ENCODE data around the gene LRP2BP. TPM values are rescaled to one million over a fixed set of nuclear protein-coding genes. Genes with fewer than 3 reads are reported as not detected.
A peak's percentile ranks its signal among the peaks of the same experiment; 100 is the strongest.

Gene LRP2BP
- total and polyA plus RNA-seq, 2 of the 13 experiments (the other 11 are each of a cell fraction or from before 2014, with no cell fraction given) = 0.22 to 0.29 TPM

GRCh38 chr4:185381288-185382196, 14.2 kb downstream of the LRP2BP start:
- BruUV-seq (replicated peaks) = no TSS peak
- no peak overlapping the region for H3K27ac ChIP-seq (ENCODE audit: extremely low read length, insufficient read depth, low read length)
- H3K4me3 ChIP-seq (replicated peaks in 1 of 3; ENCODE audit: insufficient read depth in 1 of 3, low read depth in 2 of 3, low read length in 3 of 3) = no peak overlapping the region
- WGBS (ENCODE audit: low lambda C conversion rate) = 41% methylated on average over 4 of the region's 4 CpGs
- ChIA-PET POLR2A (no interaction called here), CTCF (ENCODE audit: low intra/inter-chr PET ratio, low total read pairs) (no interaction called here)
- ATAC-seq (no peak), DNase-seq (ENCODE audit: low spot score) (peak; percentile 6), FAIRE-seq (no peak)
- TF ChIP-seq ZBTB33 (CRISPR knock-in tag; IDR thresholded peaks at IDR 0.05) (peak; percentile 38; the same call in 1 of the 2 replicates), ARHGAP35 (CRISPR knock-in tag; IDR thresholded peaks at IDR 0.05; ENCODE audit: borderline replicate concordance) (no peak), HOXA7 (CRISPR knock-in tag; IDR thresholded peaks at IDR 0.05) (no peak)
- H3K36me3 ChIP-seq (replicated peaks in 1 of 2; ENCODE audit: control insufficient read depth in 1 of 2, insufficient read depth in 2 of 2, low read length in 2 of 2) = 0 out of 5 replicates have a peak, but pooled peaks cover 0 to 2% of the 10 kb centered on the region in 2 experiments
- no peaks in the 10 kb centered on the region for H4K20me1 ChIP-seq (ENCODE audit: insufficient read depth, low read length)
- no peaks in the 10 kb centered on the region for H3K9me3 ChIP-seq (ENCODE audit: low read length)
- in situ Hi-C loops (cut with HindIII; ENCODE audit: extremely low pct_ligation_motif_present, low pct_unique_long_range_greater_than_20kb) (no loop called here), intact Hi-C loops (cut with micrococcal nuclease; ENCODE audit: unreplicated experiment) (no loop called here)
- H3K4me2 ChIP-seq (ENCODE audit: low read depth, low read length) = no peak overlapping the region
- H3K79me2 ChIP-seq (ENCODE audit: insufficient read depth, low read length) = no peaks in the 10 kb centered on the region
- no peak overlapping the region for H3K9ac ChIP-seq (ENCODE audit: insufficient read depth, low read depth, low read length)
- H3K4me1 ChIP-seq (ENCODE audit: insufficient read depth, low read length) = peaks cover 51% of the 10 kb centered on the region
- no peak overlapping the region for H2AFZ ChIP-seq (ENCODE audit: low read length)
- H3K27me3 ChIP-seq (ENCODE audit: control insufficient read depth in 1 of 2, insufficient read depth in 2 of 2, low read length in 2 of 2) = no peaks in the 10 kb centered on the region

GRCh38 chr4:185380320-185380719, 15.4 kb downstream of the LRP2BP start:
- H3K27ac ChIP-seq (ENCODE audit: extremely low read length, insufficient read depth, low read length) = peak overlapping the region; percentile 7
- FAIRE-seq = peak; percentile 84
- H3K9me3 ChIP-seq (ENCODE audit: low read length) = no peaks in the 10 kb centered on the region
- intact Hi-C loops (cut with micrococcal nuclease; ENCODE audit: unreplicated experiment) (no loop called here), in situ Hi-C loops (cut with HindIII; ENCODE audit: extremely low pct_ligation_motif_present, low pct_unique_long_range_greater_than_20kb) (no loop called here)
- no peak overlapping the region for H2AFZ ChIP-seq (ENCODE audit: low read length)
- 0 out of 5 replicates have a peak, but pooled peaks cover 0 to 2% of the 10 kb centered on the region in 2 experiments for H3K36me3 ChIP-seq (replicated peaks in 1 of 2; ENCODE audit: control insufficient read depth in 1 of 2, insufficient read depth in 2 of 2, low read length in 2 of 2)
- DNase-seq (ENCODE audit: low spot score) = peak; percentile 87
- no peak overlapping the region for H3K4me2 ChIP-seq (ENCODE audit: low read depth, low read length)
- peak; percentile 92 for ATAC-seq
- peaks cover 51% of the 10 kb centered on the region for H3K4me1 ChIP-seq (ENCODE audit: insufficient read depth, low read length)
- ChIA-PET CTCF (ENCODE audit: low intra/inter-chr PET ratio, low total read pairs) (no interaction called here), POLR2A (interaction anchor here (0.5 to 2.0 kb wide), 3 partner anchors 16 to 715 kb away, joined by 3 to 5 read pairs (median 3); partner anchors contain the start of gene ANKRD37)
- H3K4me3 ChIP-seq (replicated peaks in 1 of 3; ENCODE audit: insufficient read depth in 1 of 3, low read depth in 2 of 3, low read length in 3 of 3) = no peak overlapping the region
- no peaks in the 10 kb centered on the region for H3K79me2 ChIP-seq (ENCODE audit: insufficient read depth, low read length)
- WGBS (ENCODE audit: low lambda C conversion rate) = 54% methylated on average over 1 of the region's 1 CpG
- H3K9ac ChIP-seq (ENCODE audit: insufficient read depth, low read depth, low read length) = no peak overlapping the region
- no peaks in the 10 kb centered on the region for H4K20me1 ChIP-seq (ENCODE audit: insufficient read depth, low read length)
- no TSS peak for BruUV-seq (replicated peaks)
- no peaks in the 10 kb centered on the region for H3K27me3 ChIP-seq (ENCODE audit: control insufficient read depth in 1 of 2, insufficient read depth in 2 of 2, low read length in 2 of 2)
- TF ChIP-seq SIX4 (CRISPR knock-in tag; IDR thresholded peaks at IDR 0.05) (no peak), ZNF331 (CRISPR knock-in tag; IDR thresholded peaks at IDR 0.05) (peak; percentile 75; the same call in 1 of the 2 replicates), ZNF598 (CRISPR knock-in tag; IDR thresholded peaks at IDR 0.05; ENCODE audit: borderline replicate concordance) (no peak), FOSL2 (CRISPR knock-in tag; IDR thresholded peaks at IDR 0.05) (peak; percentile 43; the same call in 1 of the 2 replicates), CEBPG (CRISPR knock-in tag; IDR thresholded peaks at IDR 0.05) (peak; percentile 93), MYC (CRISPR knock-in tag; IDR thresholded peaks at IDR 0.05; ENCODE audit: borderline replicate concordance) (no peak), EZH2 (conservative IDR thresholded peaks at IDR 0.05; ENCODE audit: low read depth, low read length) (no peak), ZNF12 (CRISPR knock-in tag; IDR thresholded peaks at IDR 0.05) (0 out of 2 replicates have a peak, but pooled peaks have one; percentile 49)
- TF ChIP-seq, protein P1, sequence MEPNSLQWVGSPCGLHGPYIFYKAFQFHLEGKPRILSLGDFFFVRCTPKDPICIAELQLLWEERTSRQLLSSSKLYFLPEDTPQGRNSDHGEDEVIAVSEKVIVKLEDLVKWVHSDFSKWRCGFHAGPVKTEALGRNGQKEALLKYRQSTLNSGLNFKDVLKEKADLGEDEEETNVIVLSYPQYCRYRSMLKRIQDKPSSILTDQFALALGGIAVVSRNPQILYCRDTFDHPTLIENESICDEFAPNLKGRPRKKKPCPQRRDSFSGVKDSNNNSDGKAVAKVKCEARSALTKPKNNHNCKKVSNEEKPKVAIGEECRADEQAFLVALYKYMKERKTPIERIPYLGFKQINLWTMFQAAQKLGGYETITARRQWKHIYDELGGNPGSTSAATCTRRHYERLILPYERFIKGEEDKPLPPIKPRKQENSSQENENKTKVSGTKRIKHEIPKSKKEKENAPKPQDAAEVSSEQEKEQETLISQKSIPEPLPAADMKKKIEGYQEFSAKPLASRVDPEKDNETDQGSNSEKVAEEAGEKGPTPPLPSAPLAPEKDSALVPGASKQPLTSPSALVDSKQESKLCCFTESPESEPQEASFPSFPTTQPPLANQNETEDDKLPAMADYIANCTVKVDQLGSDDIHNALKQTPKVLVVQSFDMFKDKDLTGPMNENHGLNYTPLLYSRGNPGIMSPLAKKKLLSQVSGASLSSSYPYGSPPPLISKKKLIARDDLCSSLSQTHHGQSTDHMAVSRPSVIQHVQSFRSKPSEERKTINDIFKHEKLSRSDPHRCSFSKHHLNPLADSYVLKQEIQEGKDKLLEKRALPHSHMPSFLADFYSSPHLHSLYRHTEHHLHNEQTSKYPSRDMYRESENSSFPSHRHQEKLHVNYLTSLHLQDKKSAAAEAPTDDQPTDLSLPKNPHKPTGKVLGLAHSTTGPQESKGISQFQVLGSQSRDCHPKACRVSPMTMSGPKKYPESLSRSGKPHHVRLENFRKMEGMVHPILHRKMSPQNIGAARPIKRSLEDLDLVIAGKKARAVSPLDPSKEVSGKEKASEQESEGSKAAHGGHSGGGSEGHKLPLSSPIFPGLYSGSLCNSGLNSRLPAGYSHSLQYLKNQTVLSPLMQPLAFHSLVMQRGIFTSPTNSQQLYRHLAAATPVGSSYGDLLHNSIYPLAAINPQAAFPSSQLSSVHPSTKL (CRISPR knock-in tag; IDR thresholded peaks at IDR 0.05) = peak; percentile 62

Measured in HepG2 (cell line).